Thoracic aorta (tissue), 2 donors: ENCODE measurements around the gene NAA25. TPM values are rescaled to one million over a fixed set of nuclear protein-coding genes. Genes with fewer than 3 reads are reported as not detected.

Source experiments
- ATAC-seq: fragments of 150-250 bp; one replicate; pipeline ENCODE4 v1.8.0; 2017; ENCODE audit warnings: low read depth; ENCODE audit not compliant: insufficient number of reproducible peaks, low FRiP score
- DNase-seq: peaks from one replicate; pipeline ENCODE4 v3.0.0-alpha.2; 2020; ENCODE audit warnings: low spot score
- H3K27ac ChIP-seq, 2 donors: fragments of 200-600 bp; sonication (generic); 1 replicate in 1 of 2; 2 replicates in 1 of 2; pipeline ENCODE4 v1.5.1; 2016; ENCODE audit warnings: mild to moderate bottlenecking in 2 of 2, moderate library complexity in 2 of 2
- H3K27me3 ChIP-seq: fragments of 200-600 bp; sonication (generic); replicated peaks from 2 replicates; pipeline ENCODE4 v1.6.0; 2016; ENCODE audit warnings: mild to moderate bottlenecking; ENCODE audit not compliant: insufficient read depth
- H3K36me3 ChIP-seq: fragments of 200-600 bp; sonication (generic); one replicate; pipeline ENCODE4 v1.5.1; 2016
- H3K4me1 ChIP-seq, 2 donors: fragments of 200-600 bp; sonication (generic); 1 replicate in 1 of 2; 2 replicates in 1 of 2; pipeline versions ENCODE4 v1.5.1 to v1.6.0; 2016; ENCODE audit warnings: low read depth in 2 of 2, mild to moderate bottlenecking in 1 of 2; ENCODE audit not compliant: control insufficient read depth in 1 of 2
- H3K4me3 ChIP-seq: fragments of 200-600 bp; sonication (generic); 2 replicates; pipeline ENCODE4 v1.5.1; 2016; ENCODE audit warnings: mild to moderate bottlenecking
- H3K9me3 ChIP-seq: fragments of 200-600 bp; sonication (generic); 2 replicates; pipeline ENCODE4 v1.5.1; 2016
- CTCF ChIP-seq: fragments of 200-600 bp; sonication (generic); IDR thresholded peaks from one replicate; pipeline ENCODE4 v1.5.1; 2019; ENCODE audit warnings: antibody characterized with exemption
- total RNA-seq, 2 donors: library from RNA; depleted of rRNA; stranded (reverse); fragments of >200 nt; gene quantifications; one replicate each; pipeline versions ENCODE4 v1.1.0 to v1.2.3, GENCODE V29; 2016

Gene NAA25
- total RNA-seq, 2 donors from 2014 or later: 16.4 to 52.1 TPM

DNA sequence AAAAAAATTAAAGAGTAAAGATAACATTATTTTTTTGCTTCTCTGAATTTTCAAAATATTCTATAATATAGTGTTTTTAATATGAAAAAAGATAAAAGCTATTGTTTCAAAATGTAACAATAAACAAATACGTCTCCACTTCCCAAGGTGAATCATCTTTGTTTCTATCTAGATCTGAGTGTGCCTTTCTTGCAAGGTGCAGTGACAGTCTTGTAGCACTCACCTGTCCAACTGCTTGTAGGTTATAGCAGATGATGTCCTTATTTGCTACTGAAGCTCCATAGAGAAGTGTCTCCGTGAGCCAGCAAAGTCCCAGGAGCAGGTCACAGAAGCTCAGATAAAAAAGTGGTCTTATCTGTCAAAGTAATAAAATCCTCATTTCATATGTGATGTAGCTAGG, 117.0 kb downstream of the NAA25 start:
- Histone ChIP-seq H3K9me3 (no peaks in the 10 kb centered on the region), H3K27ac (no peak overlapping the region)

DNA sequence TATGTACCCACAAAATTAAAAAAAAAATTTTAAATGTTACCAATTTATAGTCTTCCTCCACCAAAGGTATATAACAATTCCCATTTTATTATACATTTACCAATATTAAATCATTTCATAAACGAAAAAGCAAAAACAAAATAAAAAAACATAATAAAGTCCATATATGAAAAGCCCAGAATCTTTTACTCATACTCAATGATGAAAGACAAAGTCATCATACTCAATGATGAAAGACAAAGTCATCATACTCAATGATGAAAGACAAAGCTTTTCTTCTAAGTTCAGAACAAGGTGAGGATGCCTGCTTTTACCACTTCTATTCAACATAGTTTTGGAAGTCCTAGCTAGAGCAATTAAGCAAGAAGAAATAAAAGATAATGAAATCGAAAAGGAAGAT, 123.8 kb downstream of the NAA25 start:
- no peak for ATAC-seq

More for the DNA sequence above, 117.0 kb downstream of the NAA25 start:
- ATAC-seq (no peak), DNase-seq (no peak)
- no peak for TF ChIP-seq CTCF
- Histone ChIP-seq H3K36me3 (no peaks in the 10 kb centered on the region), H3K27me3 (no peaks in the 10 kb centered on the region), H3K4me3 (no peak overlapping the region), H3K4me1 (peaks cover 0 to 5% of the 10 kb centered on the region in 2 donors)

GRCh38 chr12:111981987-111982386, 126.6 kb downstream of the NAA25 start:
- no peaks in the 10 kb centered on the region for H3K36me3 ChIP-seq
- H3K27me3 ChIP-seq: no peaks in the 10 kb centered on the region
- ATAC-seq: no peak
- TF ChIP-seq CTCF: no peak
- no peak overlapping the region for H3K27ac ChIP-seq
- DNase-seq: no peak
- H3K4me1 ChIP-seq: no peaks in the 10 kb centered on the region
- H3K9me3 ChIP-seq: no peaks in the 10 kb centered on the region
- H3K4me3 ChIP-seq: no peak overlapping the region

More for the DNA sequence above, 123.8 kb downstream of the NAA25 start:
- no peak for TF ChIP-seq CTCF
- DNase-seq: no peak
- no peaks in the 10 kb centered on the region for H3K4me1 ChIP-seq
- H3K9me3 ChIP-seq: no peaks in the 10 kb centered on the region
- no peak overlapping the region for H3K4me3 ChIP-seq
- no peaks in the 10 kb centered on the region for H3K27me3 ChIP-seq
- no peak overlapping the region for H3K27ac ChIP-seq
- no peaks in the 10 kb centered on the region for H3K36me3 ChIP-seq

DNA sequence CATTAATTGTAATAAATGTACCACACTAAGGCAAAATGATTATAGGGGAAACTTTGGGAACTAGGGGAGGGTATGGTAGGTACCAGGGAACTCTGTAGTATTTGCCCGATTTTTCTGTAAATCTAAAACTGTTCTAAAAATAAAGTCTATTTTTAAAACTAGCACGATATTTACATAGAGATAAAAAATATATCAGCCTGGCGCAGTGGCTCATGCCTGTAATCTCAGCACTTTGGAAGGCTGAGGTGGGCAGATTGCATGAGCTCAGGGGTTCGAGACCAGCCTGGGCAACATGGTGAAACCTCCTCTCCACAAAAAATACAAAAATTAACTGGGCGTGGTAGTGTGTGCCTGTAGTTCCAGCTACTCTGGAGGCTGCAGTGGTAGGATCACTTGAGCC, 128.0 kb downstream of the NAA25 start:
- DNase-seq: no peak
- no peak for TF ChIP-seq CTCF
- Histone ChIP-seq H3K27ac (no peak overlapping the region), H3K4me1 (no peaks in the 10 kb centered on the region), H3K9me3 (no peaks in the 10 kb centered on the region), H3K27me3 (no peaks in the 10 kb centered on the region), H3K4me3 (no peak overlapping the region), H3K36me3 (no peaks in the 10 kb centered on the region)
- ATAC-seq: no peak

- H3K27me3 ChIP-seq: no peaks in the 10 kb centered on the region
- no peak for TF ChIP-seq CTCF
- no peak overlapping the region for H3K4me3 ChIP-seq
- ATAC-seq: no peak
- no peak for DNase-seq
- no peak overlapping the region for H3K27ac ChIP-seq
- no peaks in the 10 kb centered on the region for H3K36me3 ChIP-seq
- H3K9me3 ChIP-seq: no peaks in the 10 kb centered on the region
- no peaks in the 10 kb centered on the region for H3K4me1 ChIP-seq
These were observed 130.0 kb downstream of the NAA25 start for GRCh38 chr12:111978545-111978944.
